Measurements from ENCODE around the gene PRKAR2B.

The PRKAR2B gene

DNA sequence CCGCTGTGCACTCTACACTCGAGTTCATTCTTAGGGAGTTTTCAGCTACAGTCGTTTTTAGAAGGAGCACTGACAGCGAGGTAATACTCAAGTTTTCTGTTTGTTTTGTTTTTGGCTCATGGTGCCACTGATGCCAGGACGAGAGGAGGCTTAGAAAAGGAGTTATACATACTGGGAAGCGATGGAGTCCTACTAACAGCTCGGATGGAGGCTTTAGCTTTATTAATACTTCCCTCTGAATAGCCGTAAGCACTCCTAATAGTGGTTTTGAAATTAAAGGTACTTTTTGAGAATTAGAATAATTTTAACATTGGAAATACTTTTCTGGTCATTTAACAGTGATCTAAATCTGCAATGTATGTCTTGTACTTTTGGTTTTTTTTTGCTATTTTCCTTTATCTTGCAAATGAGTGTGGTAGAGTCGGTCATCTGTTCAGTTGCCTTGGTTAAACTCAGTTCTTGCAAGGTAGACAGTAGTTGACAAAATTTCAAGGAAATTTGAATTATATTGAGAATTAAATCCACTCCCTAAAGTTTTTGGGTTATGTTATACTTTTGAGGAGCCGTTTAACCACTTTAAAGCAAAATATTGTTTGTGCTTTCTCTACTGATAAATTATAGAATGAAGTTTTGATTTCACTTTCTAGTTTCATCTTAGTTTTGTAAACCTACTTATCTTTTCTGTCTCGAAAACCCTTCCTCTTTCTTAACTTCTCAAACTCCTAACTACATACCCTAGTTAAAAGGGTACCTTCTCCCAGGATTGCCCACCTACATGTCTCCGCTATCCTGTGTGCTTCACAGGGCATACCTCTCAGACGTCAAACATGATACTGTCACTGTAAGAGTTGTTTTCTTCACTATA lies 125.8 kb downstream of the PRKAR2B start:
- DNase-seq (ENCODE audit: extremely low spot score, insufficient read length, low read depth) (no peak), FAIRE-seq (no peak)

DNA sequence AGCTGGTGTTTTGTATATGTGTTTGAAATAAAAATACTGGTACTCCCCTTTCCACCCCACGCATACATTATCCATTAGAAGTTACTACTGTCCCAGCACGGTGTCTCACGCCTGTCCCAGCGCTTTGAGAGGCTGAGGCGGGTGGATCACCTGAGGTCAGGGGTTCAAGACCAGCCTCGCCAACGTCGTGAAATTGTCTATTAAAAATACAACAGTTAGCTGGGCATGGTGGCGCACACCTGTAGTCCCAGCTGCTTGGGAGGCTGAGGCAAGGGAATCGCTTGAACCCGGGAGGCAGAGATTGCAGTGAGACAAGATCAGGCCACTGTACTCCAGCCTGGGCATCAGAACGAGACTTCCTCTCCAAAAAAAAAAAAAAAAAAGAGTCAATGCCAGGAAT lies 127.0 kb downstream of the PRKAR2B start:
- DNase-seq (ENCODE audit: extremely low spot score, insufficient read length, low read depth) (no peak), FAIRE-seq (no peak)

DNA sequence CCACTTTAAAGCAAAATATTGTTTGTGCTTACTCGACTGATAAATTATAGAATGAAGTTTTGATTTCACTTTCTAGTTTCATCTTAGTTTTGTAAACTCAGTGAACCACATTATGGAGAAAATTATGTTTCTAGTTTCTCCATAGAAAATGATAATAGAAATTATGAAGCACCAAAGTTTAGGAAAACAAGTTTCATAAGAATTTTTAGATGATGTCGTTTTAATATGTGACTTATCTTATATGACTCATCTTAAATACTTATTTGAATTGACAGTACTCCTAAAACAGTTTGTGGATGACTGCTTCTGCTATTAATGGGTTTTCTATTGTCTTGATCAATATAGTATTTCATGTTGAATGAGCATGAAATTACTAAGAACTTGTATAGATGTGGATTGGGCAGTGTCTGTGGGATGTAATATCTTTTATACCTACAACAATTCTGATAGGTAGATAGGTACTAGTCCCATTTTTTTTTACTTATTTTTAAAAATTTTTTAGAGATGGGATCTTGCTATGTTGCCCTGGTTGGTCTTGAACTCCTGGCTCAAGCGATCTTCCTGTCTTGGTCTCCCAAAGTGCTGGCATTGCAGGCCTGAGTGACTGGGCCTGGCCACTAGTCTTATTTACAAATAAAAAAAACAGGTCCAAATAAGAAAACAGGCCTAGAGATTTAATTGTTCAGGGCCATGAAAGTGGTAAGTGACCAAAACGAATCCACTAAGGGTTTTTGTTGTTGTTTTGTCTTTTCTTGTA lies 127.9 kb downstream of the PRKAR2B start:
- DNase-seq (ENCODE audit: extremely low spot score, insufficient read length, low read depth) (no peak), FAIRE-seq (peak; percentile 59)

DNA sequence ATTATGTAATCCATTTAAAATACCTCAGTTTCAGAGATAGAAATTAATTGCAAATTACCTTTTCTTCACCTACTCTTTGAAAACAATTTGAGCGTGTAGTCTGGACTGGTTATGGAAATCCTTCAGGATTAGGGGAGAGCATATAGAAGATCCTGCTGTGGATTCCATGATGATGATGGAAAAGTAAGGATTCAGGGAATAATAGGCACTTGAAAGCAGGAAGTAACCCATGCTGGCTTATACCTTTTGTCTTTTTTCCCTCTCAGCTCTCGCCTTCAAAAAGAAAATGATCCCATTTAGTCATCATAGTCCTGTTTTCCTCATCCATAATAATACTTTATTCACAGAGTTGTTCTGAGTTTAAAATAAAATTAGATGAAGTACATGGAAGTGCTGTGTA lies 128.7 kb downstream of the PRKAR2B start:
- no peak for DNase-seq (ENCODE audit: extremely low spot score, insufficient read length, low read depth)
- no peak for FAIRE-seq

DNA sequence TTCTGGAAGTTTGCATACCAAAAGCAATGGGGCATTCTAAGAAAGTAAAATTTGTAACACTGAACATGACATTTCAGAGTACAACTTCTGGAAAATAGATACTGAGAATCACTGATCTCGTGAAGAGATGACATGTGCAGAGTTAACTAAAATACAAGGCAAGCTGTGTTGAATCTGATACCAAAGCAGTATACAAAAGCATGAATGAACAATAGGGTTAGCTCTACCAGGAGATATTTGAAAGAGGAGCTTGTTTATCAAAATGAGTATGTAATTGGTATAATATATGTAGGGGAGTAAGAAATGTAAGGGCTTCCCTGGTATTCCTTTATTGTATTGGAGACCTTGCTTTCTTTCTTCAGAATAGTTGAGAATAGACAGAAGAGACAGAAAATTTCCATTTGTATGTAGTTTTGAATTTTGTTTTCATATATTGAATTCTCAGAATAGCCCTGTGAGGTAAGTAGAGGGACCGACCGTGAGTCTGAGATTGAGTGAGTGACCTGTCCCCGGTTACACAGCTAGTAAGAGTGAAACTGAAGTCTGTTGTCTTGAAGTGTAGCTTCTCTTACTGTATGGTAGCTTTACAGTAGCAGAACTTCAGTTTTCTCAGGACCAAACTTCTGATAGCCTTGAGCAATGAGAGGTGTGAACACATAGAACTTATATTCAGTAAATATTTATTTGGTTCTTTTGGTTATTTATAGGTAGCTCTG lies 129.3 kb downstream of the PRKAR2B start:
- FAIRE-seq (peak; percentile 76), DNase-seq (ENCODE audit: extremely low spot score, insufficient read length, low read depth) (no peak)

DNA sequence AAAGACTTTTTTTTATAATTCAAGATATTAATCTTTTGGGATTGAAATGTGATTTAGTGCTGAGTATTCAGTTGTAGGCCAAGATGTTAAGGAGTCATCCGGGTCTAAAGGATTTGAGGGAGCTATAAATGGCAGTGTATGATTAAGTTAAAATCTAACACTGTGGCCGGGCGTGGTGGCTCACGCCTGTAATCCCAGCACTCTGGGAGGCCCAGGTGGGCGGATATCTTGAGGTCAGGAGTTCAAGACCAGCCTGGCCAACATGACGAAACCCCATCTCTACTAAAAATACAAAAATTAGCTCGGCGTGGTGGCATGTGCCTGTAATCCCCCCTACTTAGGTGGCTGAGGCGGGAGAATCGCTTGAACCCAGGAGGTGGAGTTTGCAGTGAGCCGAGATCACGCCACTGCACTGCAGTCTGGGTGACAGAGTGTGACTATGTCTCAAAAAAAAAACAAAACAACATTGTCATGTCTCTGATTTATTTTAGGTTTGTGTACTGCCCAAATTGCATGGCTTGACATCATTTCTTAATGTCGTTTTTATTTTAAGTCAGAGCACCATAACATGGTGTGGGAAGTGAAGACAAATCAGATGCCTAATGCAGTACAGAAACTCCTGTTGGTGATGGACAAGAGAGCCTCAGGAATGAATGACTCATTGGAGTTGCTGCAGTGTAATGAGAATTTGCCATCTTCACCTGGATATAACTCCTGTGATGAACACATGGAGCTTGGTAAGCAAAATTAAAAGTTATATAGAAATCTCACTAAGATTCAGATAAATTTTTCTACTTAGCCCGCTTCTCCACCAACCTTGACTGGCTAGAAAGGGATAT lies 135.0 kb downstream of the PRKAR2B start:
- no peak for FAIRE-seq
- DNase-seq (ENCODE audit: extremely low spot score, insufficient read length, low read depth) = no peak

DNA sequence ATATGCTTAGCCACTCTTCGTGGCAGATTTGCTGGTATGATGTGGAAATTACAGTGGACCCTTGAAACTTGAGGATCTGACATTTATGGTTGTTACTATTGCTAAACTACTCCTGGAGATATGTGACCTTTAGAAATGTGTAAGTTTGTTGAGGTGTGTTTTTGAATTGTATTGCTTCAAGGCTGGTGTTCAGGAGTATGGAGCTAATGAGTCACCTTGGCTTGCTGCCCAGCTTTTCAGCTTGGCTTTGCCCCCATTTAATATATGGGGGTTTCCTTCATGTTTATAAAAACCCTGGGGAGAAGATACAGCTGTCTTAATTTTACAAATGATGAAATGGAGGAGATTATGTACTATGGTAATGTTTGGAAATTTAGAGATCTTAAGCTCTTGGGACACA lies 135.9 kb downstream of the PRKAR2B start:
- DNase-seq (ENCODE audit: extremely low spot score, insufficient read length, low read depth) = no peak
- FAIRE-seq = no peak

DNA sequence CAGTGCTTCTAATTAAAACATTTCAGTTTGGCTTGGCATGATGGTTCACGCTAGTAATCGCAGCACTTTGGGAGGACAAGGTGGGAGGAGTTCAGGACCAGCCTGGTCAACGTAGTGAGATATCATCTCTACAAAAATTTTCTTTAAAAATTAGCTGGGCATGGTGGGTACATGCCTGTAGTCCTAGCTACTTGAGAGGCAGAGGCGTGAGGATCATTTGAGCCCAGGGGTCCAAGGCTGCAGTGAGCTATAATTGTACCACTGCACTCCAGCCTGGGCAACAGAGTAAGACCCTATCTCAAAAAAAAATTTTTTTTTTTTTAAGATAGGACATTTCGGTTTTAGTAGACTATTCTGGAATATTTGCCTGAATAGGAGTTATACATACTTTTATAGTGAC lies 136.7 kb downstream of the PRKAR2B start:
- DNase-seq (ENCODE audit: extremely low spot score, insufficient read length, low read depth) (no peak), FAIRE-seq (no peak)

DNA sequence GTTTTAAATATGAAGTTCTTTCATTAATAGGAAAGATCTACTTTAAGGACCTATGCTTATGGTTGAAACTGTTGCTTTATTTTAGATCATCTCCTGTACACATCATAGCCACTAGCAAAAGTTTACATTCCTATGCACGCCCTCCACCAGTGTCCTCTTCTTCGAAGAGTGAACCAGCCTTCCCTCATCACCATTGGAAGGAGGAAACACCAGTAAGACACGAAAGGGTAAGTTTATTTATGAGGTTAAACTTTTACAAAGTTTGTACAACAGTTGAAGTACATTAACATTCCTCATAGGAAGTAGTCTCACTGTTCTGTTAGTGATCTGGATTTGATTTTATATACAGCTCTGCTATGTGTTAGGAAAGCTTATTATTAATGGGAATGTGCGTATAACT lies 141.2 kb downstream of the PRKAR2B start:
- DNase-seq (ENCODE audit: extremely low spot score, insufficient read length, low read depth) (no peak), FAIRE-seq (no peak)

DNA sequence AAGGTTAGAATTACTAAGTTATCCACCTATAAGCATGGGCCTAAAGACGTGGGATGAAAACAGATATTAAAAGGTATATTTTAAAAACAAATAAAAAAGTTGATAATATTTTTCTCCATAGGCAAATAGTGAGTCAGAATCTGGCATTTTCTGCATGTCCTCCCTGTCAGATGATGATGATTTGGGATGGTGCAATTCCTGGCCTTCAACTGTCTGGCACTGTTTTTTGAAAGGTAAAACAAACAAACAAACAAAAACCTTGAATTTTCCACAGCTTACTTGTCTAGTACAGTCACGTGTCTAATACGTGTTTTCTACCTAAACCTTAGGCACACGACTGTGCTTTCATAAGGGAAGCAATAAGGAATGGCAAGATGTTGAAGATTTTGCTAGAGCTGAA lies 141.7 kb downstream of the PRKAR2B start:
- FAIRE-seq (no peak), DNase-seq (ENCODE audit: extremely low spot score, insufficient read length, low read depth) (no peak)

DNA sequence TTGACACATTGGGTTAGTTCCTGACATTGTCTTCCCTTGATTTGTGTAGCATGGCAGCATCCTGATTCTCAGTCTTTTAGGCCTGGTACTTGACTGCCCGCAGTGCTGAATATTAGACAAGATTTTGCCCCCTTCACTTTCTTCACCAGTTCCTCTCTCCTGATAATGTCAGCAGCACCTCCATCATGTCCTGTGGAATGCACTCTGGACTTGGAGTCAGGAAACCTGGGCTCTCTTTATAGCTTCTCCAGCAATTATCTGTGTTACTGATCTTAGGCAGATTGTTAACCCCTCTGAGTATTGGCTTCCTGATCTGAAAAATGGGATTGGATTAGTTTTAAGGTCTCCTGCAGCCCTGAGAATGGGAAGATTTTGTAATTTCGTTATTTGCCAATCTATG lies 143.3 kb downstream of the PRKAR2B start:
- no peak for FAIRE-seq
- DNase-seq (ENCODE audit: extremely low spot score, insufficient read length, low read depth) = no peak

DNA sequence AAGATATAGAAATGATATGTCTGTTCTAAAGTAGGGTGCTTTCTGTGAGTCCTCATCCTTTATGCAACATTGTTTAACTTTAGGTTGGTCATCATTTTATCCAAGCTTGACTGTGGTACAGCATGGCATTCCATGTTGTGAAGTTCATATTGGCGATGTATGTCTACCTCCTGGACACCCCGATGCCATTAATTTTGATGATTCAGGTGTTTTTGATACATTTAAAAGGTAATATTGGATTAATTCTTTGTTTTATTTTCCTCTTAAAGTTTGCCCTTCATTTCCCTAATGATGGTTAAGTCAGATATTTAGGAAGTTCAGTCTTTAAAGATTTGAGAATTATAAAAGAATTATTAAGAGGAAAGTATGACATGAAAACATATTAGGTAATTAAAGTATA lies 145.6 kb downstream of the PRKAR2B start:
- DNase-seq (ENCODE audit: extremely low spot score, insufficient read length, low read depth) (no peak), FAIRE-seq (no peak)

DNA sequence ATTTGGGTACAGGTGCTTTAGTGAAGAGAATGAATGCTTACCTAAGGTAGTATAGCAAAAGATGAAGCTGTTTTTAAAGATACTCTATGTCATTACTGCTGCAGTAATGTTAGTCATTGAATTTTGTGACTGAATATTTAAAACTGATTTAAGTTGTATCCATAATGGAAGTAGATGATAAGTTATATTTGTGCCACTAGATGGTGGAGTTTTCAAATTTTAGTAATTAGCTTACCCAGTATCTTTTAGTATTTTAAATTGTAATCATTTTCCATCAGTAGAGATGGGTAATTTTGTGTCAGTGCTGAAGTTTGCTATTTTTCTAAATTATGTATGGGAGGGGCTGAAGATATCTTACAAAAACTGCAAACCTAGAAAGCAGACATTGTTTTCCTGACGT lies 149.5 kb downstream of the PRKAR2B start:
- no peak for DNase-seq (ENCODE audit: extremely low spot score, insufficient read length, low read depth)
- no peak for FAIRE-seq

DNA sequence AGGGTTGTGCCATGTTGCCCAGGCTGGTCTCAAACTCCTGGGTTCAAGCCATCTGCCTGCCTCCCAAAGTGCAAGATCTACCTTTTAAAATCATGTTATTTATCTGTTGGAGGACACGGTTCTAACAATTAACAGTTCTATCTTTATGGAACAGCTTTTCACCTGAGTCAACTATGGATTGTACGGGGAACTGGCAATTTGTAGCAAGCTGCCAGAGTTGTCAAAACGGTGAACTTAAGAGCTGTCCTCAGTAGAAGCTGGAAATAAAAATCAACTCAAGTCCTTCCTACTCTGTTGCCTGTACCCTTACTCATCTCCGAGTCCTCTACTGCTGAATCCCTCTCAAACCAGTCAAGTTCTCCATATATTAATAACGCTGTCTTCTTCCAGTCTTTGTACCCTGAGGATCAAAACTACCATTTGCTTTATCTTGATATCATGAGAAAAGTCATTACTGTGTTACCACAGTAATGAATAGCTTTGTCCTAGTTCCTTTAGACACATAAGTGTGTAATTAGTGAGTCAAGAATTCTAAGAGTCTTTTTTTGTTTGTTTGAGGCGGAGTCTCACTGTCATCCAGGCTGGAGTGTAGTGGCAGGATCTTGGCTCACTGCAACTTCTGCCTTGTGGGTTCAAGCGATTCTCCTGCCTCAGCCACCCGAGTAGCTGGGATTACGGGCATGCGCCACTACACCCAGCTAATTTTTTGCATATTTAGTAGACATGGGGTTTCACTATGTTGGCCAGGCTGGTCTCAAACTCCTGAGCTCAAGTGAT lies 152.5 kb downstream of the PRKAR2B start:
- DNase-seq (ENCODE audit: extremely low spot score, insufficient read length, low read depth) = no peak
- FAIRE-seq = no peak

DNA sequence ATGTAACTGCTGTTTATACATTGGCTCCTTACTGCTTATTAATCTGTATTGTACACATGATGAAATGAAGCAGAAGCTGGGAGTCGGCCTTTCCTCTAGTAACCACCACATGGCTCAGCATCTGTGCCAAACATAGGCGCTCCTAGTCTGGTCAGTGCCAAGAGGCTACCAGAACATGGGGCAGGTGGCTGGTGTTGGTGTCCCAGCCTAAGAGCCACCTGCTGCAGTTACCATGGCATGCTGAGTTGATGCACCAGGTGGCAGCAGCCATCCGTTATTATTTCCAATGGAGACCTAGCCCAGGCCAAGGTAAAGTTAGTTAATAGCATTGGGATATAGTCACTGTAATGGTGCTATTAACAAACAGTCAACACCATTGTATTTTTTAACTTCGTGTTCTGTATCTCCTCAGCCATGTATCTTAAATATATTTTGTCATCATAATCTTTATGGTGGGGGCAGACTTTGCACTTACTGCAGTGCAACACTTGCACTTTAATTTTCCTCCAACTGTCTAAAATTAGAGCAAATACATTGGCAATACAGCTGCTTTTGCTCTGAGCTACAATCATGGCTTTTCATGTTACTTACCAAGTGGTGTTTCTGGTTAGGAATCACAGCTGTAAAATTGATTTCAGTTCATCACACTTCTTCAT lies 157.4 kb downstream of the PRKAR2B start:
- DNase-seq (ENCODE audit: extremely low spot score, insufficient read length, low read depth) (peak; percentile 20), FAIRE-seq (no peak)

DNA sequence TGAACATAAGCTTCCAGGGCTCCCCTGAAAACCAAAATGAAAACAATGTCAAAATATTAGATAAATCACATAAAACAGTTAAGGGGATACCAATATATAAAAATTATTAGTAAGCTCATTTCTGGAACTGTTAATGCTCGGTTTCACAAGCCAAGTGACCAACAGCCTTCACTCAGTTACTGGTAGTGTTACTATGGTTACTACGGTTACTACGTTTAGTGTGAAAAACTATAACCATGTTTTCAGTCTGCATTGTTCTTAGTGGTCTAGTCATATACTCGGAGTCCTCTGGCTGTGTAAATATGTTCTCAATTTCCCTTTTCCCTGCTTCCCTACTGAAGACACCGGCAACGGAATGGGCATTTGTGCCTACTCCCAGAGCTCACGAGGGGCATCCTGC lies 159.1 kb downstream of the PRKAR2B start:
- DNase-seq (ENCODE audit: extremely low spot score, insufficient read length, low read depth) = no peak
- no peak for FAIRE-seq

DNA sequence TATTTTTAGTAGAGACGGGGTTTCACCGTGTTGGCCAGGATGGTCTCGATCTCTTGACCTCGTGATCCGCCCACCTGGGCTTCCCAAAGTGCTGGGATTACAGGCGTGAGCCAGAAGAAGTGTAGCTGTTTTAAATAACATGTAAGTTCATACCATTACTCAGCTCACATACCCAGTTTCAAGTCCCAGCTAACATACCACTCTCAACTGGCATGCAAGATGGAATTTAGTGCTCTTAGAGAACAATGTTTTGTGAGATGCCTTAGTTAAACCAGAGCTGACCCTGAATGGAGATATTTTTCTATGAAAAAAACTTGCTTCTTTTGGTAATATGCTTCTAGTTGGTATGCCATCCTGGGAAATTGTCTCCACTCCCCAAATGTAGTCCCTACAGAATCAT lies 161.6 kb downstream of the PRKAR2B start:
- FAIRE-seq (no peak), DNase-seq (ENCODE audit: extremely low spot score, insufficient read length, low read depth) (no peak)

DNA sequence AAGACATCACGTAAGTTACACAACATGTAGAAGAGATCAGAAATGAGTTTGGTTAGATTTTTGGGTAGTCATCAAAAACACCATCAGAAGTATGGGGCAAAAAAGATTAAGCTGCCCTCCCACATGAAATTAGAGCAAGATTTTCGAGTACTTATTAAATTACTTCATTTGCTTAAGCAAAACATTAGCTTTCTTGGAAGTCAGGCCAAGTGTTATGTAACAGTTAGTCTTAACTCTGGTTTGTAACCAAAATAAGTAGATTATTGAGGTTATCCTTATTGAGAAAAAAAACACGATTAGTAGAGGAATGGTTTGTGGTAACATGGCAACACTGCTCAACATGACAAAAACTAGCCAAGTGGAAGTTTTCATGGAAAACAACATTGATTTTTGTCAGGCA lies 162.2 kb downstream of the PRKAR2B start:
- no peak for FAIRE-seq
- DNase-seq (ENCODE audit: extremely low spot score, insufficient read length, low read depth) = no peak

DNA sequence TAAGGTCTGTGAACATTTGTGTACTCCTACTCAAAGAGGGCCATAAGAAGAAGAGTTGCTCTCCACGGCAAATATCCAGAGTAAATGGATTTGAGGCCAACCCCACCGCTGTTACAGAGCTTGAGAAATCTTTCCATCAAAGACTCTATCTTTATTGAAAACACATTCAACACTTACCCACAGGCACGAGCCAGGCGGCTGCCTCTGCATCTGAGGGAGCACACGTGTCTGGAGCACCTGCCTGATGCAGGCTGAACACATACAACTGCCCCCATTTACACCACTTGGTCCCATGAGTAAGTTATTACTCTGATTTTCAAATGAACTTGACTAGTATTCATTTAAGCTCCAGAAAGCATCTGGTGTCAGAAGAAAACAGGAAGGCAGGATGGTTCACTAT lies 163.0 kb downstream of the PRKAR2B start:
- DNase-seq (ENCODE audit: extremely low spot score, insufficient read length, low read depth) (no peak), FAIRE-seq (no peak)
